Thyroid gland (tissue), 4 donors: Measurements from ENCODE around the gene HNRNPAB. TPM values are rescaled to one million over a fixed set of nuclear protein-coding genes. Genes with fewer than 3 reads are reported as not detected.
A peak's percentile ranks its signal among the peaks of the same experiment; 100 is the strongest.

Experiments
- DNase-seq, 2 donors: peaks; one replicate each; pipeline ENCODE4 v3.0.0-alpha.2; 2019
- H3K27ac ChIP-seq, 3 donors: fragments of 200-600 bp; sonication (generic); 1 replicate in 2 of 3; 2 replicates in 1 of 3; pipeline ENCODE4 v1.5.1; 2016 to 2019; ENCODE audit warnings: mild to moderate bottlenecking in 1 of 3, moderate library complexity in 1 of 3
- H3K27me3 ChIP-seq: fragments of 200-600 bp; sonication (generic); one replicate; pipeline ENCODE4 v1.5.1; 2019
- H3K36me3 ChIP-seq, 2 donors: fragments of 200-600 bp; sonication (generic); one replicate each; pipeline ENCODE4 v1.5.1; 2016 to 2019
- H3K4me1 ChIP-seq, 2 donors: fragments of 200-600 bp; sonication (generic); one replicate each; pipeline ENCODE4 v1.5.1; 2017 to 2019
- H3K4me3 ChIP-seq, 3 donors: fragments of 200-600 bp; sonication (generic); replicated peaks in 1 of 3; 1 replicate in 2 of 3; 2 replicates in 1 of 3; pipeline ENCODE4 v1.5.1; 2016; ENCODE audit warnings: mild to moderate bottlenecking in 1 of 3
- H3K9me3 ChIP-seq: fragments of 200-600 bp; sonication (generic); one replicate; pipeline ENCODE4 v1.5.1; 2017
- POLR2A ChIP-seq, 2 donors: fragments of 450-650 bp; IDR thresholded peaks; one replicate each; pipeline ENCODE4 v1.6.1; 2017; ENCODE audit warnings: antibody characterized with exemption in 2 of 2, mild to moderate bottlenecking in 2 of 2, moderate library complexity in 1 of 2
- WGBS, 2 donors: methylation state at CpG; one replicate each; pipeline ENCODE4 v1.1.5; 2017; 5-methylcytosine and 5-hydroxymethylcytosine counted together
- intact Hi-C: fragments of 100-400 bp; cut with DNase I; formaldehyde crosslinking; loops from one replicate; pipeline ENCODE4 v1.15.1; 2023
- total RNA-seq, 4 donors: library from RNA; depleted of rRNA; stranded (reverse); fragments of >200 nt; gene quantifications; one replicate each; pipeline ENCODE4 v1.2.3, GENCODE V29; 2016
- TF ChIP-seq, protein P1 (sequence below), 6 experiments: fragments of 200-600 bp in 3 of 6; fragments of 450-650 bp in 3 of 6; sonication (generic) in 3 of 6; IDR thresholded peaks; one replicate each; pipeline ENCODE4 v1.5.1; 2016 to 2019; ENCODE audit warnings: antibody characterized with exemption in 6 of 6, mild to moderate bottlenecking in 2 of 6, inconsistent platforms in 1 of 6, moderate library complexity in 1 of 6

The HNRNPAB gene
- total RNA-seq, 4 donors from 2014 or later, result 65.0 to 111 (median 90.4) TPM

GRCh38 chr5:178234121-178234749, 29.9 kb downstream of the HNRNPAB start:
- intact Hi-C loops, result loop anchor here (5.0 kb wide), 1 partner anchor 358 kb away; the partner anchor contains the start of gene COL23A1
- Histone ChIP-seq H3K27me3 (no peaks in the 10 kb centered on the region), H3K4me1 (peaks cover 28 to 75% of the 10 kb centered on the region in 2 donors), H3K4me3 (no peak overlapping the region), H3K27ac (peak overlapping the region in 1 of 3 donors; percentile 26), H3K9me3 (no peaks in the 10 kb centered on the region), H3K36me3 (peaks cover 0 to 8% of the 10 kb centered on the region in 2 donors)
- DNase-seq, result no peak
- TF ChIP-seq, protein P1, sequence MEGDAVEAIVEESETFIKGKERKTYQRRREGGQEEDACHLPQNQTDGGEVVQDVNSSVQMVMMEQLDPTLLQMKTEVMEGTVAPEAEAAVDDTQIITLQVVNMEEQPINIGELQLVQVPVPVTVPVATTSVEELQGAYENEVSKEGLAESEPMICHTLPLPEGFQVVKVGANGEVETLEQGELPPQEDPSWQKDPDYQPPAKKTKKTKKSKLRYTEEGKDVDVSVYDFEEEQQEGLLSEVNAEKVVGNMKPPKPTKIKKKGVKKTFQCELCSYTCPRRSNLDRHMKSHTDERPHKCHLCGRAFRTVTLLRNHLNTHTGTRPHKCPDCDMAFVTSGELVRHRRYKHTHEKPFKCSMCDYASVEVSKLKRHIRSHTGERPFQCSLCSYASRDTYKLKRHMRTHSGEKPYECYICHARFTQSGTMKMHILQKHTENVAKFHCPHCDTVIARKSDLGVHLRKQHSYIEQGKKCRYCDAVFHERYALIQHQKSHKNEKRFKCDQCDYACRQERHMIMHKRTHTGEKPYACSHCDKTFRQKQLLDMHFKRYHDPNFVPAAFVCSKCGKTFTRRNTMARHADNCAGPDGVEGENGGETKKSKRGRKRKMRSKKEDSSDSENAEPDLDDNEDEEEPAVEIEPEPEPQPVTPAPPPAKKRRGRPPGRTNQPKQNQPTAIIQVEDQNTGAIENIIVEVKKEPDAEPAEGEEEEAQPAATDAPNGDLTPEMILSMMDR (IDR thresholded peaks at IDR 0.05), result no peak
- WGBS, 2 donors, result 84 to 86% methylated on average over 5 to 6 of the region's 7 CpGs

GRCh38 chr5:178234750-178235587, 30.6 kb downstream of the HNRNPAB start:
- Histone ChIP-seq H3K4me3 (no peak overlapping the region), H3K27ac (peak overlapping the region; percentile 21 to 74 (median 52)), H3K4me1 (peaks cover 28 to 76% of the 10 kb centered on the region in 2 donors), H3K9me3 (no peaks in the 10 kb centered on the region), H3K36me3 (peaks cover 0 to 1% of the 10 kb centered on the region in 2 donors), H3K27me3 (no peaks in the 10 kb centered on the region)
- intact Hi-C loops, result loop anchor here (5.0 kb wide), 1 partner anchor 357 kb away; the partner anchor contains the start of gene COL23A1
- TF ChIP-seq POLR2A (IDR thresholded peaks at IDR 0.05), result no peak
- TF ChIP-seq, protein P1 (IDR thresholded peaks at IDR 0.05), result peak; percentile 55 to 73 (median 66)
- WGBS, 2 donors, result 29 to 52% methylated on average over 6 to 11 of the region's 12 CpGs
- peak; percentile 79 to 82 for DNase-seq

DNA sequence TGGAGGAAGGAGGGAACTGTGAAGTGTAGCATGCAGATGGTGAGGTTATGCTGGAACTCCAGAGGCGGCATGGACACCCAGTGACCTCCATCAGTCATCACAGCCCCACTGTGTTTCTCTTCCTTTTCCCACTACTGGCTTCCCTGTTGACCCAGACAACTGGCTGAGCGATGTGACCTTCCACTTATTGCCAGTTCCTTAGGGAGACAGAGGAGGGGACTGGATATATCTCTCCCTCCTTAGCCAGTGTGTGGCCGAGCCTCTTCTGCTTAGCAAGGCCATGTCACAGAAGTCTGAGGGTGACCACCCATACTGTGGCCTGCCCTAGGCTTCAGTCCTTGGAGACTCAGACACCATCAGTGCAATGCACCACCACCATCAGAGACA, 31.2 kb downstream of the HNRNPAB start:
- WGBS, 2 donors, result 69 to 78% methylated on average over 3 of the region's 3 CpGs
- no peaks in the 10 kb centered on the region for H3K36me3 ChIP-seq
- intact Hi-C loops, result no loop called here
- H3K4me3 ChIP-seq, result no peak overlapping the region
- TF ChIP-seq, protein P1 (IDR thresholded peaks at IDR 0.05), result no peak
- TF ChIP-seq POLR2A (IDR thresholded peaks at IDR 0.05), result no peak
- H3K27ac ChIP-seq, result peak overlapping the region; percentile 21 to 74 (median 52)
- H3K9me3 ChIP-seq, result no peaks in the 10 kb centered on the region
- H3K4me1 ChIP-seq, result peaks cover 28 to 75% of the 10 kb centered on the region in 2 donors
- no peaks in the 10 kb centered on the region for H3K27me3 ChIP-seq
- no peak for DNase-seq

DNA sequence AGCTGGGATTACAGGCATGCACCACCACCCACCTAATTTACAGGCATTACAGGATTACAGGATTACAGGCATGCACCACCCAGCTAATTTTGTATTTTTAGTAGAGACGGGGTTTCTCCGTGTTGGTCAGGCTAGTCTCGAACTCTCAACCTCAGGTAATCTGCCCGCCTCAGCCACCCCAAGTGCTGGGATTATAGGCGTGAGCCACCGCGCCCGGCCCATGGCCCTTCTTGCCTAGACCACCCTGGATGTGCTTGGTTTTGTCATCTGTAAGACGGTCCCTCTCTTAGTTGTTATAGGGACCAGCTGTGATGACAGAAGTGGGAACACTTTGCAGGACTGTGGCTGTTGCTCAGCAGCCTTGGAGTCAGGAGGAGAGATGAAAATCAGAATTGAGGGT, 31.8 kb downstream of the HNRNPAB start:
- no peak overlapping the region for H3K4me3 ChIP-seq
- no peaks in the 10 kb centered on the region for H3K36me3 ChIP-seq
- intact Hi-C loops, result no loop called here
- no peak for DNase-seq
- H3K27ac ChIP-seq, result peak overlapping the region; percentile 74 to 84 (median 78)
- TF ChIP-seq, protein P1 (IDR thresholded peaks at IDR 0.05), result no peak
- TF ChIP-seq POLR2A (IDR thresholded peaks at IDR 0.05), result no peak
- H3K4me1 ChIP-seq, result peaks cover 24 to 70% of the 10 kb centered on the region in 2 donors
- H3K9me3 ChIP-seq, result no peaks in the 10 kb centered on the region
- WGBS, 2 donors, result 82 to 93% methylated on average over 9 of the region's 9 CpGs
- H3K27me3 ChIP-seq, result no peaks in the 10 kb centered on the region
